ENCODE measurements around the gene GPRIN3.

DNA sequence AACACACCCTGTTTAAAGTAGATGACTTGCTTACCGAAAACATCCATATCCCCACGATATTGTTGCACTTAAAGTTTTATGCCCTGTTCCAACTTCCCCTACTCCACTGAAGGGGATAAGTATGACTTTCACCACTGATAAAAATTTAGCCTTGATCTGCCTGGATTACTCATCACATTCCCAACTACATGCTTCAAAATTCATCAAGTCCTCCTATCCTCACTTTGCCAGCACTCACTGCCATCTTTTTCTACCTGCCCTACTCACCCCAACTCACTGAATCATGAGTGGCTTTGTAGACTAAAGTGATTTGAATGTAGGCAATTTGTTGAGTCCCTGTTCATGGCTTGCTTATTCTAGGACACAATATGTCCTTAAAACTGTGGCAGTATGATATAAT is 12.2 kb upstream of the GPRIN3 start:
- no peak for TF ChIP-seq POLR2A (IDR thresholded peaks at IDR 0.05)
- TF ChIP-seq POLR2AphosphoS5 (IDR thresholded peaks at IDR 0.05), result no peak
